H1 (cell line): ENCODE measurements around the gene NUDCD2.

Experiments used
- CEBPB ChIP-seq: IDR thresholded peaks from 2 replicates; pipeline ENCODE4 v1.6.1; 2012; ENCODE audit warnings: low read depth, low read length
- EP300 ChIP-seq, 2 experiments: IDR thresholded peaks; 1 replicate in 1 of 2; 2 replicates in 1 of 2; pipeline ENCODE4 v1.6.1; 2011 to 2012; ENCODE audit warnings: low read depth in 2 of 2, low read length in 2 of 2, mild to moderate bottlenecking in 2 of 2, borderline replicate concordance in 1 of 2, inconsistent platforms in 1 of 2, moderate library complexity in 1 of 2
- EZH2 ChIP-seq: fragments of 200-600 bp; sonication (generic); IDR thresholded peaks from 2 replicates; pipeline ENCODE4 v1.7.1; 2012; ENCODE audit warnings: low read depth, mild to moderate bottlenecking, moderate library complexity, low read length, inconsistent platforms; ENCODE audit not compliant: severe bottlenecking
- FOSL1 ChIP-seq: IDR thresholded peaks from 2 replicates; pipeline ENCODE4 v1.6.1; 2011; ENCODE audit warnings: mild to moderate bottlenecking, low read depth, low read length, moderate library complexity; ENCODE audit not compliant: insufficient read depth
- HDAC6 ChIP-seq: IDR thresholded peaks from one replicate; pipeline ENCODE4 v1.7.1; 2012; ENCODE audit warnings: low read depth, mild to moderate bottlenecking, inconsistent platforms, low read length, moderate library complexity
- MAFK ChIP-seq: IDR thresholded peaks from 2 replicates; pipeline ENCODE4 v1.6.1; 2012; ENCODE audit warnings: low read depth, mild to moderate bottlenecking, improper control_type of control experiment, low read length
- POLR2A ChIP-seq, 2 experiments: IDR thresholded peaks; 1 replicate in 1 of 2; 2 replicates in 1 of 2; pipeline ENCODE4 v1.6.1; 2011; ENCODE audit warnings: low read depth in 2 of 2, low read length in 2 of 2, mild to moderate bottlenecking in 2 of 2; ENCODE audit errors: control extremely low read depth in 1 of 2
- POLR2AphosphoS5 ChIP-seq: IDR thresholded peaks from 2 replicates; pipeline ENCODE4 v1.6.1; 2011; ENCODE audit warnings: low read depth, low read length
- SIN3A ChIP-seq, 2 experiments: IDR thresholded peaks in 1 of 2; conservative IDR thresholded peaks in 1 of 2; 2 replicates each; pipeline ENCODE4 v1.6.1; 2011 to 2012; ENCODE audit warnings: low read length in 2 of 2, improper control_type of control experiment in 1 of 2, low read depth in 1 of 2, mild to moderate bottlenecking in 1 of 2
- YY1 ChIP-seq: IDR thresholded peaks from 2 replicates; pipeline ENCODE4 v1.6.1; 2011; ENCODE audit warnings: low read depth, mild to moderate bottlenecking, low read length
- ZNF274 ChIP-seq: IDR thresholded peaks from 2 replicates; pipeline ENCODE4 v1.7.0; 2012; ENCODE audit warnings: low read length, borderline replicate concordance; ENCODE audit errors: extremely low read depth
- TF ChIP-seq, protein P1 (sequence below), 3 experiments: IDR thresholded peaks; 1 replicate in 2 of 3; 2 replicates in 1 of 3; pipeline versions ENCODE4 v1.5.1 to v1.6.1; 2011; ENCODE audit warnings: low read length in 3 of 3, mild to moderate bottlenecking in 3 of 3, inconsistent platforms in 2 of 3, low read depth in 1 of 3, moderate library complexity in 1 of 3; ENCODE audit not compliant: insufficient read depth in 1 of 3; ENCODE audit errors: control extremely low read depth in 1 of 3
- TF ChIP-seq, protein P2 (sequence below): IDR thresholded peaks from 2 replicates; pipeline ENCODE4 v1.6.1; 2011; ENCODE audit warnings: low read depth, mild to moderate bottlenecking, low read length; ENCODE audit not compliant: insufficient read depth

DNA sequence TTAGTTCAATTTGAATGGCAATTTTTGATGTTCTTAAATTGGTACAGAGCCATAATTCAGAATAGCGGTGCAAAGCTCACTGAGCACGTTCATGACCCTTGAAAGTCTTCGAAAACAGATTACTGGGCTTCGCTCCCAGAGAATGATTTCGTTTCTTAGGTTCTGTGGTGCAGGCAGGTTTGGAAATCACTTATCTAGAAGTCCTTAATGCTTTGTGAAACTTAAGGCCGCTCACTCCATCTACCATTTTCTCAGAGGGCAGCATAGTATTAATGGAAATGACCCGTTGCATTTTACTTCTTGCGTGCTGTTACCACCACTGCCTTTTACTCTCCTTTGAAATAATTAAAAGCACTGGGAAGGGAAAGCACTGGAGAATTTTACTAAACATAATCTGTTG lies 42.6 kb upstream of the NUDCD2 start:
- no peak for TF ChIP-seq POLR2A (IDR thresholded peaks at IDR 0.05; ENCODE audit: control extremely low read depth in 1 of 2, low read depth in 2 of 2, low read length in 2 of 2)
- no peak for TF ChIP-seq MAFK
- TF ChIP-seq POLR2AphosphoS5 = no peak
- TF ChIP-seq, protein P1, sequence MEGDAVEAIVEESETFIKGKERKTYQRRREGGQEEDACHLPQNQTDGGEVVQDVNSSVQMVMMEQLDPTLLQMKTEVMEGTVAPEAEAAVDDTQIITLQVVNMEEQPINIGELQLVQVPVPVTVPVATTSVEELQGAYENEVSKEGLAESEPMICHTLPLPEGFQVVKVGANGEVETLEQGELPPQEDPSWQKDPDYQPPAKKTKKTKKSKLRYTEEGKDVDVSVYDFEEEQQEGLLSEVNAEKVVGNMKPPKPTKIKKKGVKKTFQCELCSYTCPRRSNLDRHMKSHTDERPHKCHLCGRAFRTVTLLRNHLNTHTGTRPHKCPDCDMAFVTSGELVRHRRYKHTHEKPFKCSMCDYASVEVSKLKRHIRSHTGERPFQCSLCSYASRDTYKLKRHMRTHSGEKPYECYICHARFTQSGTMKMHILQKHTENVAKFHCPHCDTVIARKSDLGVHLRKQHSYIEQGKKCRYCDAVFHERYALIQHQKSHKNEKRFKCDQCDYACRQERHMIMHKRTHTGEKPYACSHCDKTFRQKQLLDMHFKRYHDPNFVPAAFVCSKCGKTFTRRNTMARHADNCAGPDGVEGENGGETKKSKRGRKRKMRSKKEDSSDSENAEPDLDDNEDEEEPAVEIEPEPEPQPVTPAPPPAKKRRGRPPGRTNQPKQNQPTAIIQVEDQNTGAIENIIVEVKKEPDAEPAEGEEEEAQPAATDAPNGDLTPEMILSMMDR (IDR thresholded peaks at IDR 0.05; ENCODE audit: control extremely low read depth in 1 of 3, insufficient read depth in 1 of 3, low read depth in 1 of 3, low read length in 3 of 3) = no peak
- TF ChIP-seq HDAC6 = no peak
- TF ChIP-seq YY1 = no peak
- TF ChIP-seq EZH2 = no peak
- TF ChIP-seq ZNF274 = no peak
- no peak for TF ChIP-seq EP300 (IDR thresholded peaks at IDR 0.05; ENCODE audit: borderline replicate concordance in 1 of 2, low read depth in 2 of 2, low read length in 2 of 2)
- TF ChIP-seq SIN3A (conservative IDR thresholded peaks at IDR 0.05 in 1 of 2, IDR thresholded peaks at IDR 0.05 in 1 of 2; ENCODE audit: low read depth in 1 of 2, low read length in 2 of 2) = no peak
- TF ChIP-seq FOSL1 = no peak
- TF ChIP-seq, protein P2, sequence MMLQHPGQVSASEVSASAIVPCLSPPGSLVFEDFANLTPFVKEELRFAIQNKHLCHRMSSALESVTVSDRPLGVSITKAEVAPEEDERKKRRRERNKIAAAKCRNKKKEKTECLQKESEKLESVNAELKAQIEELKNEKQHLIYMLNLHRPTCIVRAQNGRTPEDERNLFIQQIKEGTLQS = no peak
- TF ChIP-seq CEBPB = no peak
